Mammary epithelial cell (primary cell): ENCODE data around the gene LIMCH1.

Experiments
- CTCF ChIP-seq, 2 donors: IDR thresholded peaks in 1 of 2; conservative IDR thresholded peaks in 1 of 2; 2 replicates each; pipeline ENCODE4 v1.5.1; 2011 to 2012; ENCODE audit warnings: inconsistent platforms in 2 of 2, low read length in 2 of 2, mild to moderate bottlenecking in 2 of 2, control low read depth in 1 of 2, low read depth in 1 of 2; ENCODE audit not compliant: insufficient read depth in 1 of 2; ENCODE audit errors: extremely low read depth in 1 of 2
- EZH2 ChIP-seq: IDR thresholded peaks from 2 replicates; pipeline ENCODE4 v1.6.1; 2012; ENCODE audit warnings: low read length, inconsistent platforms, borderline replicate concordance

GRCh38 chr4:41632481-41633073 is 94.6 kb downstream of the LIMCH1 start:
- TF ChIP-seq CTCF (conservative IDR thresholded peaks at IDR 0.05 in 1 of 2, IDR thresholded peaks at IDR 0.05 in 1 of 2; ENCODE audit: extremely low read depth in 1 of 2, insufficient read depth in 1 of 2, low read depth in 1 of 2, low read length in 2 of 2) (no peak), EZH2 (no peak)
